NCI-H146 treated with DMSO at 0.1 percent for 48 hours (cell line): ENCODE results near the gene C19orf12.

Source experiments
- DNase-seq: peaks from one replicate; lab custom pipeline; 2025; ENCODE audit not compliant: unreplicated experiment; lab: John Stamatoyannopoulos, UW

The C19orf12 gene

DNA sequence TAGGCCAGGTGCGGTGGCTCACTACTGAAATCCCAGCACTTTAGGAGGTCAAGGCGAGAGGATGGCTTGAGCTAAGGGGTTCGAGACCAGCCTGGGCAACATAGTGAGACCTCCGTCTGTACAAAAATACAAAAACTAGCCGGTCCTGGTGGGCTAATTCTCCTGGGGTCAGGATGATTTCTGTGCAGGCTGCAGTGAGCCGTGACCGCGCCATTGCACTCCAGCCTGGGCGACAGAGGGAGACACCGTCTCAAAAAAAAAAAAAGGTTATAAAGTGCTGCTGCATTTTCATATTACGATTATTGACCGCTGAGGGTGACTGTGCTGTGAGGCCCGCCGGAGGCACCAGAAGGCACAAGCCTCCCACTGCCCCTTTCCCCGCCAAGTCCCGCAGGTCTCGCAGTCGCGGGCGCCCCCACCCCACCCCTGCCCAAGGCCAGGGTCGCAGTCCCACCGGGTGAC lies 50.3 kb downstream of the C19orf12 start:
- DNase-seq: no peak

DNA sequence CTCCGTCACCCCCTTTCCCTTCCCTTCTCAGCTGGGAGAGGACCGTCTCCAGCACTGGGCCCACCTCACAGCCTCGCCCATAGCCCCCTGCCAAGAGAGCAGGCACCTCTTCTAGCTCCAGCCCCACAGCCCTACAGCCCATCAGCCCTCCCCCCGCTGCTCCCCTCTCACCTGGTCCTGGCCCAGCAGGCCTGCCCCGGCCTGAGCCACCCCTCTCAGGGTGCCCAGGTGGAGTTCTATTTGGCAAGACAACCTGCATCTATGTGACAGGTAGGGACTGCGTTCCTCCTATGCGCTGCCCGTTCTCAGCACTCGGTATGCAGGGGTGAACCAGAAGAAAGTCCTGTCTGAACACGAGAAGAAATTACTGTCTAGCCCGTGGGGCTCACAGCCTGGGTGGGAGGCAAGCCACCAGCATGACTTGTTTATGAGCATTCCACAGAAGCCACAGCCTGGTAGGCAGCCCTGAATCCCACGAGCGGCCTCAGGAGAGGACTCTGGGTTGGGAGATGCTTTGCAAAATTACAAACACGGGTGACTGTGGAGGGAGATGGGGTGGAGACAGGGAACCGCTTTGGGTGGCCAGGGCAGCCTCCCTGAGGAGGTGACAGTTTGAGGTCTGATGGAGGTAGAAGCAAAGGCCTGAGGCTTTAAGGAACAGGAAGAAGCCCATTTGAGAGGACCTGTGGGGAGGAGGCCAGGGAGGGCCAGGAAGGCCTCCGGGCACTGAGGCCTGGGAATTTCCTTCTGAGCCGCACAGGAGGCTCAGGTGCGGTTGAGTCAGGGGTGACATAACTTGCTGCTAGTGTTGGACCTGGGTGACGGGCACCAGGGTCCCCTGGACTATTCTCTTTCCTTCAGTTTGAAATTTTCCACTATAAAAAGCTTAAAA lies 51.0 kb downstream of the C19orf12 start:
- no peak for DNase-seq

DNA sequence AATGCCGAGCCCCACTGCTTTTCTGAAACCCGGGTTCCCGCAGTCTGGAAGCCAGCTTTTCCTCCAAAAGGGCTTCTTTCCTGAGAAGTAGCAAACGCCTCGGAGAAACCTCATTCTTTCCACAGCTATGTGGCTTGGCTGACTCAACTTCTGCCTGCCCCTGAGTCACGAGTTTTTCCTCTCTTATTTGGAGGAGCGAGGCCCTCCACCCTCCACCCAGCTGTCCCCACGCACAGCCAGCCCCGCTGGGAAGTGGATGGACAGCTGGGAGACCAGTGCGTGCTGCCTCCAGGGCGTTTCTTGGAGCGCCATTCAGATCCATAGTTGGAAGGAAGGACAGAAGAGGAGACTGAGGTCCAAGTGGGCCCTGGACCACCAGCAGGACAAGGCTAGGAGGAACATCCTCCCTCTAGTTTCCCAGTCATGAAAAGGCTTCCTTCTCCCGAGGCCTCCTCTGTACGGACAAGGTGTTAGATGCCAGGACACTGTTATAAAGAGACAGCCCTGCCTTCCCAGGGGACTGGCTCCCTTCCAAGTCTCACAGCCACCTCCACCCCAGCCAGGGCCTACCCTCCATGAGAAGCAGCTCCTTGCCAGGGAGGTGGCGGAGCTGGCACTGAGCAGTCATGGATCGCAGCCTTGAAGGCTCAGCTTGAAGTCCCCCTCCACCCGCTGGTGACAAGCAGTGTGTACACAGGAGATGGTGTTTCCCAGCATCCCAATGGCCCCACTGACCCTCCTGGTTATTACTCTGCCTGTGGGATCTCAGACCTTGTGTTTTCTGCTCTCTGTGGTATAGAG lies 52.3 kb downstream of the C19orf12 start:
- no peak for DNase-seq

DNA sequence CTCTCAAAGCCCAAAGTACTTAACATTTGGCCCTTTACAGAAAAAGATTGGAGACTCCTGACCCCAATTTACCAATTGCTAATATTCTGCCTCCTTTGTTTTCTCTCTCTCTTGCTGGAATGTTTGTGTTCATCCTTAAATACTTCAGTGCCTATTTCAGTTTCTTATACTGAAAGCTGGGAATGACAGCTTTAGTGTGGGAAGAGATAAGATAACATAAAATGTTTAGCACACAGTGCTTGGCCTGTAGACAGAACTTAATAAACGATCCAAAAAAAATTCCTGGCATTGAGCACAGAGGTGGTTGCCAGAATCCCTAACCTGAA lies 52.8 kb downstream of the C19orf12 start:
- no peak for DNase-seq

DNA sequence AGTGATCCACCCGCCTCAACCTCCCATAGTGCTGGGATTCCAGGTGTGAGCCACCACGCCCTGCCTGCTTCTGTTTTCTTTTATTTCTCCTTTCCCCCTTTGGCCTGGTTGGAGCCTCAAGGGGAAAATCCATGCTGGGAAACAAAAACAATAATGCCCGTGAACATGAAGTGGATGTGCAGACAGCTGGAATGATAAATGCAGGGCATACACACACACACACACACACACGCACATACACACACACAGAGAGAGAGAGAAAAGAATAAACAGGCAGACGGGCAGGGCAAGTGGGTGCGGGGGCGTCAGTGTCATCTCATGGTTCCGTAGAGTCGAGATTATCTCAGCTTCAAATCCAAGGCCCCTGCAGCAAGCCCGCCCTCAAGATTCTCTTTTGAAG lies 54.2 kb downstream of the C19orf12 start:
- DNase-seq: no peak

DNA sequence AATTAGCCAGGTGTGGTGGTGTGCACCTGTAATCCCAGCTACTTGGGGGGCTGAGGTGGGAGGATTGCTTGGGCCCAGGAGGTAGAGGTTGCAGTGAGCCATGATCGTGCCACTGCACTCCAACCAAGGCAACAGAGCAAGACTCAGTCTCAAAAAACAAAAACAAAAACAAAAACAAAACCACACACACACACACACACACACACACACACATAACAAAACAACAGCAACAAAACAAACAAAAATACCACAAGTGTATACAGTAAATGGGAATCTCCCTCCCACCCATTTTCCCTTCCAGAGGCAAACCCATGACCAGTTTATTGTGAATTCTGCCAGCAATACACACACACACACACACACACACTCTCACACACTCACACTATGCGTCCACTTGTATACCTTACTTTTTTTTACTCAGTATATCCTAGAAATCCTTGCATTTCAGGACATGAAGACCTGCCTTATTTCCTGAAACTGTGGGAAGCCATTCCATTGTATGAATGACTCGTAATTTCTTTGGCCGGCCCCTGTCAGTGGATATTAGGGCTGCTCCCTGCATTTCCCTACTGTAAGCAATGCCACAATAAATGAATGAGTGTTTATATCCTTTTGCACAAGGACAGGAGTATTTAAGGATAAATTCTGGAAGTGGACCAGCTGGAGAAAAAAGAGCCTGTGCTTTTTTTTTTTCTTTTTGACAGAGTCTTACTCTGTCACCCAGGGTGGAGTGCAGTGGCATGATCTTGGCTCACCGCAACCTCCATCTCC lies 56.7 kb downstream of the C19orf12 start:
- no peak for DNase-seq

DNA sequence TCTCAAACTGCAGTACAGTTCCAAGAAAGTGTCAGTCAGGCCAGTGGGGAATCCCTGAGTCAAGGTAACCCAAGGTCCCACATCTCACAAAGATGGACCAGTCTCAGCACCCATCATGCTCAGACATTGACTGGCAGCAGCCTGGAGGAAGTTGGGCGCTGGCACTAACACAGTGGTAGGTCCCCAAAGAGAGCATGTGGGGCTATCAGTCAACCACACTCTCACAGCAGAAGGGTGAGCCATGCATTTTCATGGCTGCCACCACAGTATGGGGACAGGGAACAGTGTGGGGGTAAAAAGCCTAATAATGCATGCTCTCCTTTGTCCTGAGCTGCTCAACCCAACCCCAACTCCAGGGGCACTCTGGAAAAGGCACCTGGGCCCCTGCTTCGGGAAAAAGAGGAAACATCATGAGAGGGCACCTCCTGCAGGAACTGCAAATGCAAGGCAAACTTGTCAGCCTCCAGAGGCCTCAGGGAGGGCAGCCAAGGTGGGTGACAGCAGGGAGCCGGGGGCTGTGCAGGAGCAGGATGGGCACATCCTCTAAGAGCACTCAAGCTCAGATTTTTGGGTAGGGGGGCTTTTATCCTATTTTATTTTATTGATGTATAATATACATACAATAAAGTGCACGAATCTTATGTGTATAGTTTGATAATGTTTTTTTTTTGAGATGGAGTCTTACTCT lies 59.3 kb downstream of the C19orf12 start:
- no peak for DNase-seq

DNA sequence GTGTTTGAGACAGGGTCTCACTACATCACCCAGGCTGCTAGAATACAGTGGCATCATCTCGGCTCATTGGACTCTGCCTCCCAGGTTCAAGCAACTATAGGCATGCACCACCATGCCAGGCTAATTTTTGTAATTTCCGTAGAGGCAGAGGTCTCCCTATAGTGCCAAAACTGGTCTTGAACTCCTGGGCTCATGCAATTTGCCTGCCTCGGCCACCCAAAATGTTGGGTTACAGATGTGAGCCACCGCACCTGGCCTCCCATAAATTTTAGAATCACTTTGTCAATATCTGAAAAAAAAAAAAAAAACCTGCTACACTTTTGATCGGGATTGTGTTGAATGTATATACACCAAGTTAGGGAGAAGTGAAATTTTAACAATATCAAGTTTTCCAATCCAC lies 61.7 kb downstream of the C19orf12 start:
- no peak for DNase-seq

DNA sequence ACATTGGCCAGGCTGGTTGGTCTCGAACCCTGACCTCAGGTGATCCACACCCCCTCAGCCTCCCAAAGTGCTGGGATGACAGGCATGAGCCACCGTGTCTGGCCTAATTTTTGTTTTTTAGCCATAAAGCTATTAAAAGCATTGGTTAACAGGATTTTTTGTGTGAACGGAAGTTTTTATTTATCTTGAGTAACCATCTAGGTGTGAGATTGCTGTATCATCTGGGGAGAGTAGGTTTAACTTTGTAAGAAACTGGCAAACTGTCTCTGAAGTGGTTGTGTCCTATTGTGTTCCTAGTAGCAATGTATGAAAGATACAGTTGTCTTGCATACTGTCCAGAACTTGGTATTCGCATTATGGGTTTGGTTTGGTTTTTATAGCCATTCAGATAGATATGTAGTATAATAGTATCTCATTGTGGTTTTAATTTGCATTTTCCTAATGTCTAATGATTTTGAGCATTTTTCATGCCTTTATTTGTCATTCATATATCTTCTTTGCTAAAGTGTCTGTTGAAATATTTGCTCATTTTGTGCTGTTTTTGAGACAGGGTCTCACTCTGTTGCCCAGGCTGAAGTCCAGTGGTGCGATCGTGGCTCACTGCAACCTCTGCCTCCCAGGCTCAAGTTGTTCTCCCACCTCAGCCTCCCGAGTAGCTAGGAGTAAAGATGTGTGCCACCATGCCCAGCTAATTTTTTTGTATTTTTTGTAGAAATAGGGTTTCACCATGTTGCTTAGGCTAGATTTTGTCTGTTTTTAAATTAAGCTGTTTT lies 63.3 kb downstream of the C19orf12 start:
- no peak for DNase-seq

DNA sequence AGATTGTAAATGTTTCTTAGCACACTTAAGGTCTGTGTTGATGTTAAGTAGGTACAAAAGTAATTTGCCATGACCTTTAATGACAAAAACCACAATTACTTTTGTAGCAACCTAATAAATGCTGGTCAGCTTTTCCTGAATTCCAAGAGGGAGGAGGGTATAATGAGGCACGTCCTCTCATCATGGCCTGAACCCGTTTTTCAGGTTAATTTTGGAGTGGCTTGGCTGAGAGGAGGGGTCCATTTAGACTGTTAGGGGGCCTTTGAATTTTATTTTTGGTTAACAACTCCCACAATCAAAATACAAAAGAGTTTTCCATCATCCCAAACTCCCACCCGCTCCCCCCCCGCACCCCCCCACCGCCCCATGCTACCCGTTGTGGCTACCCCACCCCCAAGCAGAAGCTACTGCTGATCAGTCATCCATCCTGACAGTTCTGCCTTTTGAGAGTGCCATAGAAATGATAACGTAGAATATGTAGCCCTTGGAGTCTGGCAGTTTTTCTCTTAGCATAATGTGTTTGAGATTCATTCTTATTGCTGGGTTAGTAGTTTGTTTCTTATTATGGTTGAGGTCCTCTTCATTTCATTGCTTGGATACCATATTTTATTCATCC lies 64.2 kb downstream of the C19orf12 start:
- DNase-seq: no peak
